ENCODE data around the gene SUZ12. TPM values are rescaled to one million over a fixed set of nuclear protein-coding genes. Genes with fewer than 3 reads are reported as not detected.
"Not testable (repeated sequence)": the region's sequence is repeated elsewhere in the genome, so short reads cannot be mapped to it uniquely, and the experiment has no call there.

The SUZ12 gene
- total RNA-seq, 2 experiments from 2014 or later, result 27.8 to 68.2 TPM

DNA sequence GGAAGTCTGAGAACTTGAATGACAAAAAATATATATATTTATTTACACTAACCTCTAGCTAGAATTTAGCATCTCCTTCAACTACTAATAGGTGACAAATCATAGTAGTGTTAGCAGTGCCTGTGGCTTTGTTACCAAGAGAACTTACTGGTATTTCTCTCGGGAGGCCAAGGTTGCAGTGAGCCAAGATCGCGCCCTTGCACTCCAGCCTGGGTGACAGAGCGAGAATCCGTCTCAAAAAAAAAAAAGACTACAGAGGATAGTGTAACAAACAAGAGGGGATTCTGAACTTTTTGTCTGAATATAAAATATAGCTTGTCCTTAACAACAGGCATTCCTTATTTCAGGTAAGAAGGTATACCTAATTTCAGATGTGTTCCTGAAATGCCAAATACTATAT, 1.3 kb upstream of the SUZ12 start:
- Histone ChIP-seq H3K79me2 (ENCODE audit: insufficient read depth, low read depth, low read length) (peaks cover 34% of the 10 kb centered on the region), H3K27ac (ENCODE audit: low read depth, low read length, poor library complexity, severe bottlenecking) (no peak overlapping the region), H3K36me3 (ENCODE audit: insufficient read depth, low read length) (peaks cover 19% of the 10 kb centered on the region), H3K9me3 (ENCODE audit: low read length) (no peaks in the 10 kb centered on the region), H3K4me3 (ENCODE audit: low read depth, low read length, poor library complexity, severe bottlenecking) (no peak overlapping the region), H4K20me1 (ENCODE audit: insufficient read depth, low read length) (peaks cover 18% of the 10 kb centered on the region), H2AFZ (ENCODE audit: low read length) (peak overlapping the region; percentile 76; the same call in 1 of the 2 replicates), H3K4me1 (ENCODE audit: insufficient read depth, low read length, poor library complexity, severe bottlenecking) (peaks cover 14% of the 10 kb centered on the region), H3K4me2 (ENCODE audit: low read length) (no peak overlapping the region), H3K9me2 (ENCODE audit: insufficient read depth, low read length) (no peaks in the 10 kb centered on the region)
- DNase-seq (ENCODE audit: low spot score), result no peak
- POLR2A ChIA-PET, result interaction anchor here (0.5 to 1.1 kb wide), 4 partner anchors 24 to 393 kb away, joined by 3 to 6 read pairs (median 4); no protein-coding TSS in a partner anchor
- intact Hi-C loops (cut with micrococcal nuclease; ENCODE audit: unreplicated experiment), result no loop called here
- TF ChIP-seq CTCF (conservative IDR thresholded peaks at IDR 0.05; ENCODE audit: low read length) (no peak), EZH2phosphoT487 (IDR thresholded peaks at IDR 0.05; ENCODE audit: borderline replicate concordance, low read depth, low read length) (no peak)
- CTCF ChIA-PET (ENCODE audit: unreplicated experiment), result no interaction called here
- BruUV-seq (replicated peaks), result no TSS peak

GRCh38 chr17:31937926-31938641, 1.3 kb downstream of the SUZ12 start:
- H3K9me2 ChIP-seq (ENCODE audit: insufficient read depth, low read length); H2AFZ ChIP-seq (ENCODE audit: low read length); intact Hi-C loops (cut with micrococcal nuclease; ENCODE audit: unreplicated experiment); H3K9me3 ChIP-seq (ENCODE audit: low read length); CTCF ChIA-PET (ENCODE audit: unreplicated experiment); H3K27ac ChIP-seq (ENCODE audit: low read depth, low read length, poor library complexity, severe bottlenecking); DNase-seq (ENCODE audit: low spot score): not testable (repeated sequence)
- TSS peak; percentile 59 for BruUV-seq (replicated peaks)
- Histone ChIP-seq H3K4me3 (ENCODE audit: low read depth, low read length, poor library complexity, severe bottlenecking) (peak overlapping the region; percentile 91), H3K4me2 (ENCODE audit: low read length) (peak overlapping the region; percentile 97), H3K36me3 (ENCODE audit: insufficient read depth, low read length) (peaks cover 44% of the 10 kb centered on the region), H4K20me1 (ENCODE audit: insufficient read depth, low read length) (peaks cover 18% of the 10 kb centered on the region), H3K79me2 (ENCODE audit: insufficient read depth, low read depth, low read length) (peaks cover 57% of the 10 kb centered on the region), H3K4me1 (ENCODE audit: insufficient read depth, low read length, poor library complexity, severe bottlenecking) (peaks cover 14% of the 10 kb centered on the region)
- POLR2A ChIA-PET, result interaction anchor here (0.6 kb wide), 1 partner anchor 413 kb away, joined by 6 read pairs; no protein-coding TSS in a partner anchor

DNA sequence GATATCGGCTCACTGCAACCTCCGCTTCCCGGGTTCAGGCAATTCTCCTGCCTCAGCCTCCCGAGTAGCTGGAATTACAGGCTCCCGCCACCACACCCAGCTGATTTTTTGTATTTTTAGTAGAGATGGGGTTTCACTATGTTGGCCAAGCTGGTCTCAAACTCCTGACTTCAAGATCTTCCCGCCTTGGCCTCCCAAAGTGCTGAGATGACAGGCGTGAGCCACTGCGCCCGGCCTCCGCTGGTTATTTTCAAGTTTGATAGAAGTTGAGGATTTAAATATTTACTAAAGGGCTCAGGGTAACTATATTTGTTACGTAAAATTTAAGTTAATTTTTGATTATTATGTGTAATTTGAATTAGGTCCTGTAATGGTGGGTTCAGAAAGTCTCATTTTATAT, 5.1 kb downstream of the SUZ12 start:
- POLR2A ChIA-PET; H3K9me2 ChIP-seq (ENCODE audit: insufficient read depth, low read length); CTCF ChIA-PET (ENCODE audit: unreplicated experiment); H3K4me2 ChIP-seq (ENCODE audit: low read length); H3K9me3 ChIP-seq (ENCODE audit: low read length); H3K27ac ChIP-seq (ENCODE audit: low read depth, low read length, poor library complexity, severe bottlenecking); H3K4me3 ChIP-seq (ENCODE audit: low read depth, low read length, poor library complexity, severe bottlenecking); BruUV-seq (replicated peaks); H2AFZ ChIP-seq (ENCODE audit: low read length); DNase-seq (ENCODE audit: low spot score); intact Hi-C loops (cut with micrococcal nuclease; ENCODE audit: unreplicated experiment); H3K4me1 ChIP-seq (ENCODE audit: insufficient read depth, low read length, poor library complexity, severe bottlenecking): not testable (repeated sequence)
- peaks cover 21% of the 10 kb centered on the region for H4K20me1 ChIP-seq (ENCODE audit: insufficient read depth, low read length)
- H3K79me2 ChIP-seq (ENCODE audit: insufficient read depth, low read depth, low read length), result peaks cover 92% of the 10 kb centered on the region
- H3K36me3 ChIP-seq (ENCODE audit: insufficient read depth, low read length), result peaks cover 79% of the 10 kb centered on the region

DNA sequence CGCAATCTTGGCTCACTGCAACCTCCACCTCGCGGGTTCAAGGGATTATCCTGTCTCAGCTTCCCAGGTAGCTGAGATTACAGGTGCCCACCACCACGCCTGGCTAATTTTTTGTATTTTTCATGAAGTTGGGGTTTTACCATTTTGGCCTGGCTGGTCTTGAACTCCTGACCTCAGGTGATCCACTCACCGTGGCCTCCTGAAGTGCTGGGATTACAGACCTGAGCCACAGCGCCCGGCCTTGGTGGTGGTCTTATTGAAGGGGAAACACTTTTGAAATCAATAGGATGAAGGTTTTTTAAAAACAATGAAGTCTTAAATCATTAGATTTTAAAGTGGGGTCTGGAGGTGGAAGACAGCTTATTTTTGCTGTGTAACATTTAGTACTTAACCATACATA, 5.6 kb downstream of the SUZ12 start:
- H3K4me1 ChIP-seq (ENCODE audit: insufficient read depth, low read length, poor library complexity, severe bottlenecking); POLR2A ChIA-PET; BruUV-seq (replicated peaks); H3K4me3 ChIP-seq (ENCODE audit: low read depth, low read length, poor library complexity, severe bottlenecking); intact Hi-C loops (cut with micrococcal nuclease; ENCODE audit: unreplicated experiment); H3K9me3 ChIP-seq (ENCODE audit: low read length); H2AFZ ChIP-seq (ENCODE audit: low read length); DNase-seq (ENCODE audit: low spot score); H3K9me2 ChIP-seq (ENCODE audit: insufficient read depth, low read length); H3K4me2 ChIP-seq (ENCODE audit: low read length); CTCF ChIA-PET (ENCODE audit: unreplicated experiment); H3K27ac ChIP-seq (ENCODE audit: low read depth, low read length, poor library complexity, severe bottlenecking): not testable (repeated sequence)
- Histone ChIP-seq H4K20me1 (ENCODE audit: insufficient read depth, low read length) (peaks cover 21% of the 10 kb centered on the region), H3K36me3 (ENCODE audit: insufficient read depth, low read length) (peaks cover 84% of the 10 kb centered on the region), H3K79me2 (ENCODE audit: insufficient read depth, low read depth, low read length) (peaks cover 90% of the 10 kb centered on the region)

DNA sequence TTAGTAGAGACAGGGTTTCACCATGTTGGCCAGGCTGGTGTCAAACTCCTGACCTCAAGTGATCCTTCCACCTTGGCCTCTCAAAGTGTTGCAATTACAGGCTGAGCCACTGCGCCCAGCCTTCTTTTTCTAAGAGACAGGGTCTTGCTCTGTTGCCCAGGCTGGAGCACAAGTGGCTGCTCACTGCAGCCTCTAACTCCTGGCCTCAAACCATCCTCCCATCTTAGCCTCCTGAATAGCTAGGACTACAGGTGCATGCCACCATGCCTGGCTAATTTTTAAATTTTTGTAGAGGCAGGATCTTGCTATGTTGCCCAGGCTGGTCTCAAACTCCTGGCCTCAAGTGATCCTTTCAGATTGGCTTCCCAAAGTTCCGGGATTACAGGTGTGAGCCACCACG, 15.1 kb downstream of the SUZ12 start:
- POLR2A ChIA-PET; H4K20me1 ChIP-seq (ENCODE audit: insufficient read depth, low read length); BruUV-seq (replicated peaks); H3K9me2 ChIP-seq (ENCODE audit: insufficient read depth, low read length); H3K9me3 ChIP-seq (ENCODE audit: low read length); CTCF ChIA-PET (ENCODE audit: unreplicated experiment); DNase-seq (ENCODE audit: low spot score); H2AFZ ChIP-seq (ENCODE audit: low read length); H3K4me3 ChIP-seq (ENCODE audit: low read depth, low read length, poor library complexity, severe bottlenecking); H3K27ac ChIP-seq (ENCODE audit: low read depth, low read length, poor library complexity, severe bottlenecking); H3K4me2 ChIP-seq (ENCODE audit: low read length); intact Hi-C loops (cut with micrococcal nuclease; ENCODE audit: unreplicated experiment); H3K4me1 ChIP-seq (ENCODE audit: insufficient read depth, low read length, poor library complexity, severe bottlenecking): not testable (repeated sequence)
- Histone ChIP-seq H3K36me3 (ENCODE audit: insufficient read depth, low read length) (peaks cover 84% of the 10 kb centered on the region), H3K79me2 (ENCODE audit: insufficient read depth, low read depth, low read length) (peaks cover 11% of the 10 kb centered on the region; the same call in 1 of the 2 replicates)

Data from OCI-LY7 (cell line).